ENCODE data around the gene CORO2B. TPM values are rescaled to one million over a fixed set of nuclear protein-coding genes. Genes with fewer than 3 reads are reported as not detected.

CORO2B gene
- polyA plus RNA-seq, 1 donor from 2014 or later = 15.1 TPM

DNA sequence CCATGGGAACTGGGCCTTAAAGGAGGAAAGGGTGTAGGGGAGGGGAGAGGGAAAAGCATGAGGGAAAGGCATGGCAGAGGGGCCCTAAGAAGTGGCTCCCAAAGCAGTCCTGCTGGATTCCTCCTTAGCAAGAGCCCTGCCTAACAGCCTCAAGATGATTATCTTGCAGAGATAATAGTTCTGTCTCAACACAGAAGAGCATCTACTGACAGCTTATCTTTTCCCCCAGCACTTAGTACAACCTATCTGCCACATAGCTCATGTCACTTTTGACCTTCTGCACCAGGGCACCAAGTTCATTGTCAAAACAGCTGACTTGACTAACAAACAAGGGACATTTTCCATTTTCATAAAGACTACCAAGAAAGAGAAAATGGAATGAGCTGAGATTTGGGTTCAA is 155.6 kb downstream of the CORO2B start:
- H3K79me2 ChIP-seq (replicated peaks; ENCODE audit: insufficient read depth, low read length) = no peaks in the 10 kb centered on the region

GRCh38 chr15:68734881-68735280 is 156.1 kb downstream of the CORO2B start:
- Histone ChIP-seq H3K9me2 (ENCODE audit: insufficient read depth, low read length) (no peaks in the 10 kb centered on the region), H3F3A (ENCODE audit: insufficient read depth, low read length, poor library complexity, severe bottlenecking) (no peaks in the 10 kb centered on the region), H3K36me3 (ENCODE audit: insufficient read depth, low read length) (no peaks in the 10 kb centered on the region), H3K4me2 (ENCODE audit: low read length) (no peak overlapping the region), H3K79me2 (replicated peaks; ENCODE audit: insufficient read depth, low read length) (no peaks in the 10 kb centered on the region), H3K27me3 (ENCODE audit: insufficient read depth, low read depth, low read length) (no peaks in the 10 kb centered on the region), H3K9ac (ENCODE audit: low read length) (no peak overlapping the region), H3K4me3 (ENCODE audit: low read length) (no peak overlapping the region), H4K20me1 (ENCODE audit: insufficient read depth) (no peaks in the 10 kb centered on the region), H2AFZ (ENCODE audit: low read depth, low read length) (no peak overlapping the region), H3K9me3 (ENCODE audit: low read length) (no peaks in the 10 kb centered on the region), H3K27ac (ENCODE audit: low read length) (no peak overlapping the region)
- TF ChIP-seq, protein P1, sequence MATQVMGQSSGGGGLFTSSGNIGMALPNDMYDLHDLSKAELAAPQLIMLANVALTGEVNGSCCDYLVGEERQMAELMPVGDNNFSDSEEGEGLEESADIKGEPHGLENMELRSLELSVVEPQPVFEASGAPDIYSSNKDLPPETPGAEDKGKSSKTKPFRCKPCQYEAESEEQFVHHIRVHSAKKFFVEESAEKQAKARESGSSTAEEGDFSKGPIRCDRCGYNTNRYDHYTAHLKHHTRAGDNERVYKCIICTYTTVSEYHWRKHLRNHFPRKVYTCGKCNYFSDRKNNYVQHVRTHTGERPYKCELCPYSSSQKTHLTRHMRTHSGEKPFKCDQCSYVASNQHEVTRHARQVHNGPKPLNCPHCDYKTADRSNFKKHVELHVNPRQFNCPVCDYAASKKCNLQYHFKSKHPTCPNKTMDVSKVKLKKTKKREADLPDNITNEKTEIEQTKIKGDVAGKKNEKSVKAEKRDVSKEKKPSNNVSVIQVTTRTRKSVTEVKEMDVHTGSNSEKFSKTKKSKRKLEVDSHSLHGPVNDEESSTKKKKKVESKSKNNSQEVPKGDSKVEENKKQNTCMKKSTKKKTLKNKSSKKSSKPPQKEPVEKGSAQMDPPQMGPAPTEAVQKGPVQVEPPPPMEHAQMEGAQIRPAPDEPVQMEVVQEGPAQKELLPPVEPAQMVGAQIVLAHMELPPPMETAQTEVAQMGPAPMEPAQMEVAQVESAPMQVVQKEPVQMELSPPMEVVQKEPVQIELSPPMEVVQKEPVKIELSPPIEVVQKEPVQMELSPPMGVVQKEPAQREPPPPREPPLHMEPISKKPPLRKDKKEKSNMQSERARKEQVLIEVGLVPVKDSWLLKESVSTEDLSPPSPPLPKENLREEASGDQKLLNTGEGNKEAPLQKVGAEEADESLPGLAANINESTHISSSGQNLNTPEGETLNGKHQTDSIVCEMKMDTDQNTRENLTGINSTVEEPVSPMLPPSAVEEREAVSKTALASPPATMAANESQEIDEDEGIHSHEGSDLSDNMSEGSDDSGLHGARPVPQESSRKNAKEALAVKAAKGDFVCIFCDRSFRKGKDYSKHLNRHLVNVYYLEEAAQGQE (IDR thresholded peaks at IDR 0.05; ENCODE audit: borderline replicate concordance) = no peak
- no peak for TF ChIP-seq MXI1 (conservative IDR thresholded peaks at IDR 0.05; ENCODE audit: poor library complexity, severe bottlenecking)
- TF ChIP-seq EZH2 (IDR thresholded peaks at IDR 0.05; ENCODE audit: borderline replicate concordance, insufficient read depth, low read length, poor library complexity, severe bottlenecking) = no peak
- no peak for TF ChIP-seq EP300 (conservative IDR thresholded peaks at IDR 0.05; ENCODE audit: poor library complexity, severe bottlenecking)

More for the DNA sequence above, 155.6 kb downstream of the CORO2B start:
- H3K27me3 ChIP-seq (ENCODE audit: insufficient read depth, low read depth, low read length) = no peaks in the 10 kb centered on the region
- H3K9ac ChIP-seq (ENCODE audit: low read length) = no peak overlapping the region
- no peak overlapping the region for H3K4me2 ChIP-seq (ENCODE audit: low read length)
- no peak overlapping the region for H3K27ac ChIP-seq (ENCODE audit: low read length)
- H3F3A ChIP-seq (ENCODE audit: insufficient read depth, low read length, poor library complexity, severe bottlenecking) = no peaks in the 10 kb centered on the region
- H2AFZ ChIP-seq (ENCODE audit: low read depth, low read length) = no peak overlapping the region
- H3K9me2 ChIP-seq (ENCODE audit: insufficient read depth, low read length) = no peaks in the 10 kb centered on the region
- H3K4me3 ChIP-seq (ENCODE audit: low read length) = no peak overlapping the region
- H3K36me3 ChIP-seq (ENCODE audit: insufficient read depth, low read length) = no peaks in the 10 kb centered on the region
- no peaks in the 10 kb centered on the region for H4K20me1 ChIP-seq (ENCODE audit: insufficient read depth)
- TF ChIP-seq EP300 (conservative IDR thresholded peaks at IDR 0.05; ENCODE audit: poor library complexity, severe bottlenecking) (peak; percentile 46), SMC3 (conservative IDR thresholded peaks at IDR 0.05; ENCODE audit: poor library complexity) (no peak)
- H3K9me3 ChIP-seq (ENCODE audit: low read length) = no peaks in the 10 kb centered on the region

GRCh38 chr15:68735610-68736009 is 156.8 kb downstream of the CORO2B start:
- no peak overlapping the region for H3K4me3 ChIP-seq (ENCODE audit: low read length)
- H3K27ac ChIP-seq (ENCODE audit: low read length) = no peak overlapping the region
- no peaks in the 10 kb centered on the region for H3K9me3 ChIP-seq (ENCODE audit: low read length)
- H3K79me2 ChIP-seq (replicated peaks; ENCODE audit: insufficient read depth, low read length) = no peaks in the 10 kb centered on the region
- H3K4me2 ChIP-seq (ENCODE audit: low read length) = no peak overlapping the region
- H3K9ac ChIP-seq (ENCODE audit: low read length) = no peak overlapping the region
- no peak for TF ChIP-seq MXI1 (conservative IDR thresholded peaks at IDR 0.05; ENCODE audit: poor library complexity, severe bottlenecking)
- TF ChIP-seq RAD21 (conservative IDR thresholded peaks at IDR 0.05) = no peak
- no peak for TF ChIP-seq POLR2AphosphoS5 (IDR thresholded peaks at IDR 0.05)
- no peak for TF ChIP-seq EZH2 (IDR thresholded peaks at IDR 0.05; ENCODE audit: borderline replicate concordance, insufficient read depth, low read length, poor library complexity, severe bottlenecking)
- TF ChIP-seq TAF1 (IDR thresholded peaks at IDR 0.05; ENCODE audit: low read depth) = no peak
- no peak for TF ChIP-seq EP300 (conservative IDR thresholded peaks at IDR 0.05; ENCODE audit: poor library complexity, severe bottlenecking)
- TF ChIP-seq, protein P2, sequence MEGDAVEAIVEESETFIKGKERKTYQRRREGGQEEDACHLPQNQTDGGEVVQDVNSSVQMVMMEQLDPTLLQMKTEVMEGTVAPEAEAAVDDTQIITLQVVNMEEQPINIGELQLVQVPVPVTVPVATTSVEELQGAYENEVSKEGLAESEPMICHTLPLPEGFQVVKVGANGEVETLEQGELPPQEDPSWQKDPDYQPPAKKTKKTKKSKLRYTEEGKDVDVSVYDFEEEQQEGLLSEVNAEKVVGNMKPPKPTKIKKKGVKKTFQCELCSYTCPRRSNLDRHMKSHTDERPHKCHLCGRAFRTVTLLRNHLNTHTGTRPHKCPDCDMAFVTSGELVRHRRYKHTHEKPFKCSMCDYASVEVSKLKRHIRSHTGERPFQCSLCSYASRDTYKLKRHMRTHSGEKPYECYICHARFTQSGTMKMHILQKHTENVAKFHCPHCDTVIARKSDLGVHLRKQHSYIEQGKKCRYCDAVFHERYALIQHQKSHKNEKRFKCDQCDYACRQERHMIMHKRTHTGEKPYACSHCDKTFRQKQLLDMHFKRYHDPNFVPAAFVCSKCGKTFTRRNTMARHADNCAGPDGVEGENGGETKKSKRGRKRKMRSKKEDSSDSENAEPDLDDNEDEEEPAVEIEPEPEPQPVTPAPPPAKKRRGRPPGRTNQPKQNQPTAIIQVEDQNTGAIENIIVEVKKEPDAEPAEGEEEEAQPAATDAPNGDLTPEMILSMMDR (IDR thresholded peaks at IDR 0.05; ENCODE audit: poor library complexity, severe bottlenecking) = no peak
- TF ChIP-seq, protein P1 (IDR thresholded peaks at IDR 0.05; ENCODE audit: borderline replicate concordance) = no peak
- TF ChIP-seq SMC3 (conservative IDR thresholded peaks at IDR 0.05; ENCODE audit: poor library complexity) = no peak
- H2AFZ ChIP-seq (ENCODE audit: low read depth, low read length) = no peak overlapping the region
- H3K27me3 ChIP-seq (ENCODE audit: insufficient read depth, low read depth, low read length) = no peaks in the 10 kb centered on the region
- H3F3A ChIP-seq (ENCODE audit: insufficient read depth, low read length, poor library complexity, severe bottlenecking) = no peaks in the 10 kb centered on the region
- H3K36me3 ChIP-seq (ENCODE audit: insufficient read depth, low read length) = no peaks in the 10 kb centered on the region
- H3K9me2 ChIP-seq (ENCODE audit: insufficient read depth, low read length) = no peaks in the 10 kb centered on the region
- no peaks in the 10 kb centered on the region for H4K20me1 ChIP-seq (ENCODE audit: insufficient read depth)

Data from neural cell (in vitro differentiated cells).